Midbrain (tissue), 1 donor: ENCODE measurements around the gene TRMU.
"Not testable (repeated sequence)": the region's sequence is repeated elsewhere in the genome, so short reads cannot be mapped to it uniquely, and the experiment has no call there.

Experiments used
- DNase-seq: peaks from one replicate; lab custom pipeline; 2025; lab: John Stamatoyannopoulos, UW

Gene TRMU

GRCh38 chr22:46299101-46299500 lies 36.4 kb upstream of the TRMU start:
- no peak for DNase-seq

- no peak for DNase-seq
Observed at GRCh38 chr22:46300491-46300890, 35.0 kb upstream of the TRMU start.

- DNase-seq = no peak
Observed at GRCh38 chr22:46303347-46303965, 32.1 kb upstream of the TRMU start.

DNA sequence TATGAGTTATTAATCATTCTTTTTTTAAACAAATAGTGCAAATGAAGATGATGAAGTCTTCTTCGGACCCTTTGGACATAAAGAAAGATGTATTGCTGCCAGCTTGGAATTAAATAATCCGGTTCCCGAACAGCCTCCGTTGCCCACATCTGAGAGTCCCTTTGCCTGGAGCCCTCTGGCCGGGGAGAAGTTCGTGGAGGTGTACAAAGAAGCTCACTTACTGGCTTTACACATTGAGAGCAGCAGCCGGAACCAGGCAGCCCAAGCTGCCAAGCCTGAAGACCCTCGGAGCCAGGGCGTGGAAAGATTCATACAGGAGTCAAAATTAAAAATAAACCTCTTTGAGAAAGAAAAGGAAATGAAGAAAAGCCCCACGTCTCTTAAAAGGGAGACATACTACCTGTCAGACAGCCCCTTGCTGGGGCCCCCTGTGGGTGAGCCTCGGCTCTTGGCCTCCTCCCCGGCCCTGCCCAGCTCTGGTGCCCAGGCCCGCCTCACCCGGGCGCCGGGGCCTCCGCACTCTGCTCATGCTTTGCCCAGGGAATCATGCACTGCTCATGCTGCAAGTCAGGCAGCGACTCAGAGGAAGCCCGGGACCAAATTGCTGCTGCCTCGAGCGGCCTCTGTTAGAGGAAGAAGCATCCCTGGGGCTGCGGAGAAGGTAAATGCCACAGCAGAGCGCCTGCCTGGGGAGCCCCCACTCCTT lies 27.1 kb upstream of the TRMU start:
- no peak for DNase-seq

GRCh38 chr22:46309526-46310085 lies 25.9 kb upstream of the TRMU start:
- no peak for DNase-seq

DNA sequence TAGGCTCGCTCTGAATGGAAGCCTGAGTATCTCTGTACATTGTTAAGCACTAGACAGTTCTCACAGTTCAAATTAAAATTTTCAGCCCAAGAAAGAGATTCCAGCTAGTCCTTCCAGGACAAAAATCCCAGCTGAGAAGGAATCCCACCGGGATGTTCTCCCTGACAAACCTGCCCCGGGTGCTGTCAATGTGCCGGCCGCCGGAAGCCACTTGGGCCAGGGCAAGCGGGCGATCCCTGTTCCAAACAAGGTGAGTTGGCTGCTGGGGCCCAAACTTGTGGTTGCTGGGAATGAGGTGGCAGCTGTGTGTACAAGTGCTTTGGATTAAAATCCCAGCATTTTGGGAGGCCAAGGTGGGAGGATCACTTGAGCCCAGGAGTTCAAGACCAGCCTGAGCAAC lies 23.5 kb upstream of the TRMU start:
- DNase-seq = no peak

DNA sequence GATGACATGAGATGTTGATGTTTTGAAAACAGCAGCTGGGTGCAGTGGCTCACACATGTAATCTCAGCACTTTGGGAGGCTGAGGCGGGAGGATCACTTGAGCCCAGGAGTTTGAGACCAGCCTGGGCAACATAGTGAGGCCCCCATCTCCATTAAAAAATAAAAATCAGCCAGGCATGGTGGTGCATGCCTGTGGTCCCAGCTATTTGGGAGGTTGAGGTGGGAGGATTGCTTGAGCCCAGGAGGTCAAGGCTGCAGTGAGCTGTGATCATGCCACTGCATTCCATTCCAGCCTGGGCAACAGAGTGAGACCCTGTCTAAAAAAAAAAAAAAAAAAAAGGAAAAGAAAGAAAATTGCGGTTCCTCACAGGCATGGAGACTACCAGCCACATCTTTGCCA lies 22.7 kb upstream of the TRMU start:
- DNase-seq = not testable (repeated sequence)

DNA sequence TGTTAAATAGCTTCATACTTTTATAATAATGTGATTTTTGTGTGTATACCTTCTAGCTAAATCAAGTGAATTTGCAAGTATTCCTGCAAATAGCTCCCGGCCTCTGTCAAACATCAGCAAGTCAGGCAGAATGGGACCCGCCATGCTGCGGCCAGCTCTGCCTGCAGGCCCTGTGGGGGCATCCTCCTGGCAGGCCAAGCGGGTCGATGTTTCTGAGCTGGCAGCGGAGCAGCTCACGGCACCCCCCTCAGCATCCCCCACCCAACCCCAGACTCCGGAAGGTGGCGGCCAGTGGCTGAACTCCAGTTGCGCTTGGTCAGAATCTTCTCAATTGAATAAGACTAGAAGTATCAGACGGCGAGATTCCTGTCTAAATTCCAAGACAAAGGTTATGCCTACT lies 19.5 kb upstream of the TRMU start:
- no peak for DNase-seq

- DNase-seq = no peak
Observed at GRCh38 chr22:46317646-46318045, 17.9 kb upstream of the TRMU start.

GRCh38 chr22:46318576-46318975 lies 16.9 kb upstream of the TRMU start:
- no peak for DNase-seq

GRCh38 chr22:46319319-46319718 lies 16.2 kb upstream of the TRMU start:
- no peak for DNase-seq

DNA sequence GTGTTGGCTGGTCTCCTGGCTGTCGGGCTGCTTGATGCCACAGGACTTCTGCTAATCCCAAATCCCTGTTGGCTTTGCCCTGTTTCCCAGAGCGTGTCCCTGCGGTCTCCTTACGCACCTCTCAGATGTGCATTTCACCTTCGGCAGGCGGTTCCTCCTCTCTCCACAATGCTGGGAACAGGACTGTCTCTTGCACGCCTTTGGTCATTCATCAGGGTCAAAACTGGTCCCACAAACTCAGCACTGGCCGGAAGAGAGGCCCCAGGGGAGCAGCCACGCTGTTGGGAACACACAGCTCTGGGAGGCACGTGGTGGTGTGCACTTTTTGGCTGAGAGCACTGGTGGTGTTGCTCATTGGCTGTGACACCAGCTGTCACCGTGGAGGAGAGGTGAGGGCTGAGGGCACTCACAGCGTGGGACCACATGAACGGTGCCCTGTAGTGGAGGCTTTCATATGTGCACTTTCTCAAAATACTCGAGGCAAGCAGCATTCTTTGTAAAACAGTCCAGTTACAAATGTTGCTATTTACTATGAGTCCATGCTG lies 15.3 kb upstream of the TRMU start:
- DNase-seq = no peak

DNA sequence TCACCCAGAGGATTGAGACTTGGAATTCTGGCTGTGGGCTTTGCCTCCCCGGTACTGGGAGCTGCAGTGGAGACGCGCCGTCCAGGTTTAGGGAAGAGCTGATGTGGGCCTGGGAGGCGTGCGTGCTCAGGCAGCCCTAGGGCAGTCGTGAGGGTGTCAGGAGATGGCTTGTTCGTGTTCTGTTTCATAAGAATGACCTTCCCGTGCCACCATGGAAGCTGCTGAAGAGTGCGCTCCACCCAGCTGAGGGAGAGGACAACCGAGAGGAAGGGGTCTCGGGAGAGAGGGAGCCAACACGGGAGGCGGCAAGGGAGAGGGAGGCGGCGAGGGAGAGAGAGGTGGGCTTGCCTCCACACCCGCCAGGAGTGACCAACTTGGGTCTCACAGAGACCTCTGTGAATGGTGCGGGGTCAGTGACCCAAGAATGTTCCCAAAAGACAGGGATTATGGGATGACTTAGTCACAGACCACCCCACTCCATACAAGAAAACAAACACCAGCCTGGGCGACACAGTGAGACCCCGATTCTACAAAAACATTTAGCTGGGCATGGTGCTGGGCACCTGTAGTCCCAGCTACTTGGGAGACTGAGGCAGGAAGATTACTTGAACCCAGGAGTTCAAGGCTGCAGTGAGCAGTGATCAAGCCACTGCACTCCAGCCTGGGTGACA lies 14.7 kb upstream of the TRMU start:
- no peak for DNase-seq

DNA sequence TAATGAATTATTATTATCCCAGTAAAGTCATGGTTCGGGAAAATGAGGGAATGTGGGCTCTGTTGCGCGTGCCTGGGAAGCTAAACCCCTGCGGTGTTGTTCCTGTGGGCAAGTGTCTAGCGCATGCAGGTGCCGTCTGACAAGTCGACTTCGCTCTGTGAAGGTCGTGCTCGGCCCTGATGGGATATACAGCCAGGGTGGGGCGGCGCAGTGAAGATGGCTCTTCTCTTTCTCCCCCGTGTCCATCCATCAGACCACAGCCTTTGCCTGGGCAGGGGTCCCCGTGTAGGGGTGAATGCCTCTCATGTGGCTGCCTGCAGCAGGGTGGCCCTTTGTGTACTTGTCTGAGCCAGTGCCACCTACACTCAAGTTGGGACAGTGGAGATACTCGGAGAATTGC lies 12.8 kb upstream of the TRMU start:
- DNase-seq = no peak

- DNase-seq = no peak
Observed at GRCh38 chr22:46323162-46323561, 12.4 kb upstream of the TRMU start.

GRCh38 chr22:46326066-46326680 lies 9.3 kb upstream of the TRMU start:
- DNase-seq = no peak

DNA sequence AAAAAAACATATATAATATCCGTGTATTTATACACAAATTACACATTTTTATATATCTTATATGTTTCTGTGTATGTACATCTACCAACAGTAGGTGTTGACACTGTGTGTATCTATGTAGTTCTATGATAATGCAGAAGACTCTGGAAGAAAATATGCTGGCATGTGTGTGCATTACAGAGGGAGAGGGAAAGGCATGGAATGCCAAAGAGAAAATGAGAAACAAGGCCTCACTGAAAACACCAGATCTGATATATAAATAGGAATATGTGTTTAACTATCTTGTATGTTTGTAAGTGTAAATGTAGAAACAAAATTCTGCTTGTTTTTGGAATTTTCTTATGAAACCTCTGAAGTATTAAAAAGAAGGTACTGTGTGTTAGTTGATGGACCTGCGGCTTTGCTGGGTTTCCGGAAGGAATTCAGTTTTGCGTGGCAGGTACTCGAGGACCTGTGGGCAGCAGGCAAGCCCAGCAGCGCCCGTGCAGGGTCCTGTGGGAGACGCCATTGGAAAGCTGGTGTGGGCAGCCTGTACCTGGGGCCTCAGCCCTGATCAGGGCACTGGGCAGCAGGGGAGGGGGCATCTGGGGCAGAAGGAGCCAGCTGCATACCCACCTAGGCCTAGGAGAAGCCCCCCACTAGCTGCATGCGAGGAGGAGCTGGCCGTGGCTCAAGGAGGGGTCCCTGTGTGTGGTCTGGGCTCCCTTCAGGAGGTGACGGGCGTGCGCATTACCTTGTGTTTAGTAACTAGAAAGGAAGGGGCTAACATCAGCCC lies 7.6 kb upstream of the TRMU start:
- DNase-seq = no peak

DNA sequence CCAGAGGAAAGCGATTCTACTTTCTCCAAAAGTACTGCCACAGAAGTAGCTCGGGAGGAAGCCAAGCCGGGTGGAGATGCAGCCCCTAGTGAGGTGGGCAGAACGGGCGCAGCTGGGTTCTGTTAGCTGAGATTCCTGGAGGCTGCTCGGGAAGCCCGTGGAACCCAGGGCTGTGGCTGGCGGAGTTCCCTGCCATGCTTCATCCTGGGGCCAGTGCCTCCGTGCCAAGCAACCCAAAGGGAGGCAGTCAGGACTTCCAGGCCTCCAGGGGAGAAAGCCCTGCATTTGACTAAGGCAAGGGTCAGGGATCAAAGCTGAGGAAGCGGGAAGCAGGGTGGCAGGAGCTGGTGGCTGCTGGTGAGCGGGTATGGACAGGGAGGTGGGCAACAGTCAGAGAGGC lies 6.7 kb upstream of the TRMU start:
- DNase-seq = no peak

GRCh38 chr22:46329616-46330015 lies 5.9 kb upstream of the TRMU start:
- DNase-seq = no peak

DNA sequence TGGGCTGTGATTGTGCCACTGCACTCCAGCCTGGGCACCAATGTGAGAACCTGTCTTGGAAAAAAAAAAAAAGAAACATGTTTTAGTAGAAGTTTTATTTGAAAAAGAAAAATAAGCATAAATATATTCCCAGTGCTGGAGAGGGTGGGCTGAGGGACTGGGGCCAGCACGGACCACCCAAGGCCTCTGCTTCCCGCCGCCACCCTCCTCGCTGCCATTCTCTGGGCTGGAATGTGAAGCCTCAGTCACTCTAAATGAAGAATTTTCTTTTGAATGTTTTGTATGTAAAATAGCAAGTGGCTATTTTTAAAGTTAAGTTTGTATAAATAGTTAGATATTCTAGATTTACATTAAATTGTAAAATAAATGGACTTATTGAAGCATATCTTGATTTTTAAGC lies 5.1 kb upstream of the TRMU start:
- no peak for DNase-seq

DNA sequence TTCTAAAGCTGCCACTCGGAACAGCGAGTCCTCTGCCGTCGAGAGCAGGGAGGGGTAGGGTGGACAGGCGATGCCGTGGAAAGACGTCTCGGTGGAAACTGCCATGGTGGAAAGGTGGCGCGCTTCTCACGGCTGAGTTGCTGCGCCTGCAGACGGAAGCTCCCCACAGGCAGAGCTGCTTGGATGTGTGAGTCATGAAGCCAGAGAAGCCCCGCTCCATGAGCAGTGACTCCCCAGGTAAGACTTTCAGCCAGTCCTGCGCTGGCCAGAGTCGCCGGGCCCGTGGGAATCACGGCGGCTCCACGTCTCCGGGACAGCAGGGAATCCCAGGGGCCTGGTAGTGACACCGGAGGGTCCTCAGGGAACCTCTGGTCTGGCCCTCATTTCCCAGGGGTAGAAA lies 4.0 kb upstream of the TRMU start:
- DNase-seq = no peak
